Stimulated activated CD8-positive, alpha-beta memory T cell treated with anti-CD3 and anti-CD28 coated beads, Interleukin-7, amount 100 ng/mL, for 1 hour (primary cell): ENCODE measurements around the gene C16orf96.

ENCODE experiments used
- DNase-seq, 2 donors: peaks; one replicate each; pipeline ENCODE4 v3.0.0-alpha.2; 2020; ENCODE audit warnings: low read depth in 2 of 2

C16orf96 gene

GRCh38 chr16:4601036-4601863 lies 45.1 kb downstream of the C16orf96 start:
- DNase-seq, result no peak

- no peak for DNase-seq
Measured at GRCh38 chr16:4601864-4602186, 45.7 kb downstream of the C16orf96 start.

GRCh38 chr16:4602331-4602730 lies 46.2 kb downstream of the C16orf96 start:
- DNase-seq, result no peak

- DNase-seq, result no peak
Measured at GRCh38 chr16:4603624-4604170, 47.6 kb downstream of the C16orf96 start.

- DNase-seq, result no peak
Measured at GRCh38 chr16:4604401-4604800, 48.3 kb downstream of the C16orf96 start.

- no peak for DNase-seq
Measured at GRCh38 chr16:4606354-4606753, 50.2 kb downstream of the C16orf96 start.

- no peak for DNase-seq
Measured at GRCh38 chr16:4607841-4608703, 51.9 kb downstream of the C16orf96 start.

GRCh38 chr16:4608704-4608980 lies 52.5 kb downstream of the C16orf96 start:
- no peak for DNase-seq

GRCh38 chr16:4609200-4610010 lies 53.3 kb downstream of the C16orf96 start:
- DNase-seq, result no peak

GRCh38 chr16:4610011-4611005 lies 54.2 kb downstream of the C16orf96 start:
- no peak for DNase-seq

GRCh38 chr16:4611337-4612021 lies 55.3 kb downstream of the C16orf96 start:
- no peak for DNase-seq

- no peak for DNase-seq
Measured at GRCh38 chr16:4612474-4612931, 56.4 kb downstream of the C16orf96 start.

- no peak for DNase-seq
Measured at GRCh38 chr16:4612977-4613635, 57.0 kb downstream of the C16orf96 start.

GRCh38 chr16:4613636-4614570 lies 57.8 kb downstream of the C16orf96 start:
- no peak for DNase-seq

GRCh38 chr16:4614571-4615383 lies 58.6 kb downstream of the C16orf96 start, which contains the start of gene UBALD1:
Gene UBALD1, minus strand, starts transcription at chr16:4614888. Its CDS starts 91 bp downstream, at chr16:4614797.
- DNase-seq, result peak; percentile 54 to 58

- no peak for DNase-seq
Measured at GRCh38 chr16:4615384-4616046, 59.4 kb downstream of the C16orf96 start.
